NCI-H1048 (cell line): ENCODE results near the gene CCNI2.
A peak's percentile ranks its signal among the peaks of the same experiment; 100 is the strongest.

Source experiments
- DNase-seq: peaks from one replicate; lab custom pipeline; 2025; lab: John Stamatoyannopoulos, UW

CCNI2 gene

DNA sequence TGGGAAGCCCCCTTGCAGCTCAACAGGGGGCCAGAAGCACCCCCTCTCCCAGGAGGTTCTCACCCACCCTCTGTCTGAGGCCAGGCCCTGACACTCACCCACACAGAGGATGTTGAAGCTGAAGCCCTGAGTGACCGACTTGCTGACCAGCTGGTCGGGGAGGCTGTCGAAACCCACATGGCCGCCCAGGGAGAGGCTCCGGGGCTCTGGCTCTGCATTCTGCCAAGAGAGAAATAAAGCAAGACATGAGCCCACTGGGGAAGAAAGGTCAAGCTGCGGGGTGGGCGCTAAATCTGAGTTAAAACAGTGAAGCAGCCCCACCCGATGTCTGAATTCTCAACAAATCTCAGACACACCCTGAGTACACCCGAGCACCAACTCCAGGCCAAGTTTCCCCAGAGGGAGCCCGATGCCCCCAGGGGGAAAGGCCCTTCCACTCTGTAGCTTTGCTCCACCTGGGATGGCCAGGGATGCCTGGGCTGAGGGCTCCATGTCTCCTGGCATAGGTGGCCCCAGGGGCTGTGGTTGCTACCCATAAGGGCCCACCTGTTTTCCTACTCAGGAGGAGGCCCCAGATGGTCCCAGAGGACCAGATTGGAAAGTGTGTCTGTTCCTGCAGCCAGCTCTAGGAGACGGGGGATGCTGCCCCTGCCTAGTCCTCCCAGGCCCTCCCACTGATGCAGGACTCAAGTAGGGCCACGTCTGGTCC lies 18.2 kb downstream of the CCNI2 start:
- no peak for DNase-seq

DNA sequence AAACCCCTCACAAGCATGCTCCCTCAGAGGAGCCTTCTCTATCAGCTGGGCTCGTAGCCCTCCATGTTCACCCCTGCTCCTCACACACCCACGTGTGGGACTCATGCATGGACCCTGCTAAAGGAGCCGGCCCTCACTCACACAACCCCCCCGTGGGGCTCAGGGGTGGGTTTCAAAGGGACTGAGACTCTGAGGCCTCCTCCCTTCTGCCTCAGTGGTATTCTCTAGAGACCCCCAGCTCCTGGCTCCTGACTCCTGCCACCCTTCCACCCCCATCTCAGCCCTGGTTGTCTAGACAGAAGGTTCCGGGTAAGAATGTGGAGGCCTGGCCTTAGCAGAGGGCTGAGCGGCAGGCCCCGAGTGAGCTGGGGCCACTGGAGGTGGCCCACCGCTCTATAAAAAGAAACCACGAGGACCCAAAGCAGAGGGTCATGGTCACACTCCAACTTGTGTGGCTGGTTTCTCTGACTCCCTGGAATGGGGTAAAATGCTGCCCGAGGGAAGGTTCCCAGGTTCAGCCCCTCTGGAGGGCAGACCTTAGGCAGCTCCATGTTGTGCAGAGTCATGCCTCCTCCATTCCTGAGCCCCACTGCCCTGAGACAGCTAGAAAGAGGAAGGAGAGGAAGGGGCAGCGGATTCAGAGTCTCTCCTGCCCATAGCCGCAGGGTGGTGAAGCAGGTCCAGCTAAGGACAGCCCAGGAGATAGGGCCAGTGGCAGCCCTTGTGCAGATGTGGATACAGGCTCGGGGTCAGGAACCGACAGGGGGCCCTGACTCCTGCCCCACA lies 19.0 kb downstream of the CCNI2 start:
- DNase-seq: no peak

DNA sequence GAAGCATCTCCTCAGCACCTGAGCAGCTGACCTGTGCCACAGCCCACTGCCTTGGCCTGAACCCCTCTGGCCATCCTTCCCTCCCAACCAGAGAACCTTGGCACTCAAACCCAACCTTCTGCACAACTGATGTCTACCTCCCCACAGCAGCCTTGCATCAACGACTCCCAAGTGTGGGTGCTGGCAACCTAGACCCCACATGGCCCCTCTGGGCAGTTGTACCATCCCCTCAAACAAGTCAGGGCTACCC lies 19.5 kb downstream of the CCNI2 start:
- DNase-seq: no peak

DNA sequence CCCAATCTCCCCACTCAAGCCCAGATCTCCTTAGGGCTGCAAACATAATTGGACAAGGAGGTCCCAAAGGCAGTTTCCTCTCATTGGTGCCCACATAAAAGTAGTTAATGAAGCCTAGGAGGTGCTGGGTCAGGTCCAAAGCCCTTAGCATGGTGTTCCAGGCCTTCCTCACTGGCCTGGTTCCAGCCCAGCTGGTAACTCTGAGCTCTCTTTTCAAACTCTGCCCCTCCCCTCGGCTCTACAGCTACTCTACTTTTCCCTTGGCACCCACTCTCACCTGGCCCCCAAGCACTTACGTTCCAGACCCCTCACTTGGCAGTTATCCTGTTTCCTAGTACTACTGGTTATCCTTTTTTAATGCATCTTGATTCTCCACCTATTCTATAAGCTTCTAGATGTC lies 19.9 kb downstream of the CCNI2 start:
- DNase-seq: no peak

DNA sequence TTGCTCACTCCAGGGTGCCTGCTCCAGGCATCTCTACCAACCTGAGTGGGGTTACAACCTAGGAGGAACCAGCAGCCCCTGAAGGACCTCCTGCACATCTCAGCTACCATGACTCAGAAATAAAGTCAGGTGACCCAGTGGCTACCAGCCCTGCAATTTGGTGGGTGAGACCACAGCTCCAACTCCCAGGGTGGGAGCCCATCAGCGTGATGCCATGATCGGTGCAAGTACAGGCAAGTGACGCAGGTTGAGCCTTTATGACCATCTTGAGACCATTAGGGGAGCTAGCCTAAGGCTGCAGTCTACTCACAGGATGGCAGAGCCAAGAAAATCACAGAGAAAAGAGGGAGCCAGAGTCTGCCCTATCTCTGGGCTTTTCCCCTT lies 21.3 kb downstream of the CCNI2 start:
- DNase-seq: no peak

DNA sequence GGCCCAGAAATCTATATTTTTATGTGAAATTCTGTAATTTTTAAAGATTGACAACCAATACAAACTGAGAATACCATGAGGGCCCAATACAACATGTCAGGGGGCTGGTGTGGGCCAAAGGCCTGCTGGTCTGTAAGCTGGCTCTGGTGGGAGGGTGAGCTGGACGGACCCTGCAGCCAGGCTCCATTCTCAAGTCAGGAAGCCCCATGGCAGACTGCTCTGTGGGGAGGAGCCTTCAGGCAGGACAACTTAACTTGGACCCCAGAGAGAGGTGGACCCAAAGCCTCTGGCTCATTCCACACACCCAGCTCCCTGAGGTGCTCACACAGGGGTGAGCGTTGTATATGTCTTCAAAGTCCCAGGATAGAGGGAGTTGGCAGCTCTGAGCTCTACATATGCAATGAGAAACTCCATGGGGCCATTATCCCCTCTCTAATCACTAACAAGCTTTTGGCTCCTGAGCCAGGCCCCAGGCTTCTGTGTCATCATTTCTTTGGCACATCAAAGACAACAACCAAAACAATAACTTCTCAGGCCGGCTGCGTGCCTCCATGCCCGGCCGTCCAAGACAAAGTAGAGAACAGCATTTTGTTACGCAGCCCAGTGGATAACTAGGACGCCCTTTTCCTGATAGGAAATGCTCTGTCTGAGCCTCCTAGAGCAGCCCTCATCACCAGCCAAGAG lies 23.4 kb downstream of the CCNI2 start:
- no peak for DNase-seq

DNA sequence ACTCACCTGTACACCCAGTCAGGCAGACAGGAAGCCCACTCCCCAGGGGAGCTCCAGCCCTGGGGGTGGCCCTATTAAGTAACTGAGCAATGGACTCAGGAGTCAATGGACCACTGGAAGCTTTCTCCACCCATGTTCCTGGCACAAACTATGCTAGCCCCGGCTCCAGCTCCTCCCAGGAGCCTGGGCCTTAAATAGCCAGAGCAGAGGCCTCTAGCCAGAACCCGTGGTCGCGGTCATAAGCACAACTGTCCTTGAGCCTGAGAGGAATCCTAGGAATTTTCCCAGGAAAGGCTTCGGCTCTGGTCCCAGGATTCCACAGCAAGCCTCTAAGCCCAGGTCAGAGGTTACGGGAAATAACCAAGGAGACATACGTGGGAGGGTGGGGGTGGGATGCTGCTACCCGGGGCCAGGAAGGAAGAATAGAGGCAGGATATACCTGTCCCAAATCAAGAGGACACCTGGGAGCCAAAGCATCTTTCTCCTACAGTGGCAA lies 24.3 kb downstream of the CCNI2 start:
- no peak for DNase-seq

GRCh38 chr5:132772291-132773070 lies 25.3 kb downstream of the CCNI2 start:
- no peak for DNase-seq

- no peak for DNase-seq
Observed at GRCh38 chr5:132773114-132773513, 25.9 kb downstream of the CCNI2 start.

DNA sequence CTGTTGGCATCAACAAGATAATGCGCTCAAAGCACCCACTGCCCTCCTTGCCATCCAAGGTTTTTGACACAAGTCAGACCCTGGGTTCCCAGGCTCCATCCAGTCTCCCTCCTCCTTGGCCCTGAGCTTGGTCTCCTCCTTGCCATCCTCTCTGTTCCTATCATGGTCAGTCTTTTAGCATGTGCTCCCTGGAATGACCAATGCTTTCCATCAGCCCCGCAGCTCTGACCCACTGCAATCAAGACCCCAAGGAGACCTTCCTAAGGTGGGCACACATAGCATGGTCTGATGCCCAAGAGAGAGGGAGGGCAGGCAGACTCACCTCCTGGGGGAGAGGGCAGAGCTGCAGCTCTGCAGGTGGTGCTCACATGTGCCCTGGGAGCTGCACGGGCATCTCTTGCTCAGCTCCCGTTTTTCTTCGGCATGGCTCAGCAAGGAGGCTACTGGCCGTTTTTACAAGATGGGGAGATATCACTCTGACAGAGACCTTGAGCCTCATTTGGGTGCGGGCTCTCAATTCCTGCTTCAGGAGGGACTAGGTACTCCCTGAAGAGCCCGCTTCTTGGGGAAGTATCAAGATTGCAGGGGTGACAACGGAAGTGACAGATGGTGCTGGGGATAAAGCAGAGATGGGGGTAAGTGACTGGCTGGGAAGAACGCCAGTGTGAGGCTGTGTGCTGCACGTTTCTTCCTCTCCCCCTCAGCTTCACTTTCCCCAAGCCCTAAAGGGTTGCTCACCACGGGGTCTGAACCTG lies 26.6 kb downstream of the CCNI2 start:
- no peak for DNase-seq

- no peak for DNase-seq
Observed at GRCh38 chr5:132774406-132774805, 27.2 kb downstream of the CCNI2 start.

GRCh38 chr5:132774896-132775295 lies 27.7 kb downstream of the CCNI2 start:
- no peak for DNase-seq

DNA sequence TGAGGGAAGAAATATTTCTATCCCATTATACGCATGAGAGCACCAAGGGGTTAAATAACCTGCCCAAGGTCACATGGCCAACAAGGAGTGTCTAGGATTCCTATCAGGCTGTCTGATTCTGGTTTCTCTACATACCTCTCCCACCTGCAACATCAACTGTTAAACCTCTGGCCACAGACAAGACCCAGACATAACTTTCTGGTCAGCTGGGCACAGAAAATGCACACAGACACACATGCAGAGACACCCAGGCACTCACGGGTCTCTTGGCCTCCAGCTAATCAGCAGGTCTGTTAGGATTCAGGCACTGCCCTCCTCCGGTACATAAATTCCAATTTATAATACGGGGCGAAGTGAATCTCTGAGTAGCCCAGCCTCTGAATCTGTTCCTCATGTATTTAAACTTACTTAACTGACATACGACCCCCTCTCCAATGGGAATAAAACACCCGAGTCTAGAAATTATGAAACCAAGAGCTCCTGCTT lies 28.3 kb downstream of the CCNI2 start:
- no peak for DNase-seq

DNA sequence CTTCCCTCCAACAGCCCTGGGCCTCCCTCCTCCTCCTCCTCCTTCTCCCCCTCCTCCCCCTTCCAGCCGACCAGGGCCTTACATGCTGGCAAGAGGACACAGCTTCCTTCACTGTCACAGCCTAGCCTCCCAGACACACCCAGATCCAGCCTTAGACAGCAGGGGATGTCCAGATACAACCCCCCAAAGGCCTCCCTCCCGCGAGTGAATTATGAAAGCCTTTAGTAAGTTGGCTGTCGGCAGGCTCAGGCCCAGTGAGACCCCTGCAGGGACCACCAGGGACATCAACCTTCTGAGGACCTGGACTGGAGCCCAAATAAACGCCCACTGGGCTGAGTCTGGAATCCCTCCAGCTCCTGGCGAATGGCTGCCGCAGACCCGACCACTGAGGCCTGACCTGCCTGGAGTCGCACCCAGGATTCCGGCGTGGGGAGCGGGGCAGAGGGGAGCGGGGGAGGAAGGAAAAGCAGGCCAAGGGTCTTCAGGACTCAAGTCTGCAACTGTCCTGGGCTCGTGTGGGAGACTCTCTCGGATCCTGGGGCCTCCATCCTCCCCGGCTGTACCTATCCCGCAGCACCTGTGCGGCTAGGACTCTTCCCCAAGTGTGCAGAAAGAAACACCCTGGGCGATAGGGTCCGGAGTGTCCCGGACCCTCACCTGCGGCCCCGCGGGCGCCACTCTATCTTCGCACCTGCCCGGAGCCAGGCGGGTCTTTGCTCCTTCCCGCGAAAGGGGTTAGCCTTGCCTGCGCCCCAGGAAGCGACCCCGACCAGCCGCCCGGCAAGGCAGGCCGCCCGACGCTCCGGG lies 29.1 kb downstream of the CCNI2 start:
- no peak for DNase-seq

- DNase-seq: no peak
Observed at GRCh38 chr5:132776938-132777208, 29.6 kb downstream of the CCNI2 start.

DNA sequence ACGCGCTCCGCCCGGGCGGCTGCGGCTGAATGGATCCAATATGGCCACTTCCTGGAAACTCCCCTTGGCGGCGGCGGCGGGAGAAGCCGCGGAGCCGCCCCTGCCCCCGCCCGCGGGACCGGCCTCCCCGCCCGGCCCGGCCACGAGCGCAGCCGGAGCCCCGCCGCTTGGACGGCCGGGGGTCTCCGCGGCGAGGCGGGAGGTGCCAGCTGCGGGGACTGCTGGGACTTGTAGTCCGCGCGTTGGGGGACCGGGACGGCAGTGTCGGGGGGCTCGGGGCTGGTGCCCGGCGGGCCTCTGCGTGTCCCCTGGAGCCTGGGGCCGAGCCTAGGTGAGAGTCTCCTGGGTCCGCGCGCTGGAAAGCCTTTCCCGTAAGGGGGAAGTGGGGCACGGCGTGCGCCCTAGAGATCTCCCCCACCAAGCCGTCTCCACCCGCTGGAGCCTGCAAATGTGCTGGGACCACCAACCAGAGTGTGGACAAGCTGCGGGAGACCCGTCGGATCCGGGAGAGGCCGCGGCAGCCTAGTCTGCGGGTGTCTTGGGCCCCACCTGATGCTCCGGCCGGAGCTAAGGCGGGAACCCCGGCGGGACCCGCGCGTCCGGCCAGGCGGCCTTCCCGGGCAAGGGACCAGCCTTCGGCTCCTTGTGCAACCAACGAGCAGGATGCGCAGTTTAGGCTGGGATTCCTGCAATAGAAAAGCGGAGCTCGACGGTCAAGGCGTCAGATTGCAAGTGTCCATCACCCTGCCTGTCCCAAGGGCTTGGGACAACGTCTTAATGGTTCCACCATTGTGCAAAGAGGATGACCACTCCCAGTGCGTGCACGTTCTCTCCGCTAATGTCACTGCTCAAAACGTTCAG lies 30.2 kb downstream of the CCNI2 start, which contains the start of gene SEPTIN8:
Gene SEPTIN8, minus strand, starts transcription at position 31 of the 861 bp plus-strand sequence. CDS start 102 bp downstream, outside the sequence.
- peak; percentile 6 for DNase-seq

- no peak for DNase-seq
Observed at GRCh38 chr5:132778129-132778528, 30.9 kb downstream of the CCNI2 start.

DNA sequence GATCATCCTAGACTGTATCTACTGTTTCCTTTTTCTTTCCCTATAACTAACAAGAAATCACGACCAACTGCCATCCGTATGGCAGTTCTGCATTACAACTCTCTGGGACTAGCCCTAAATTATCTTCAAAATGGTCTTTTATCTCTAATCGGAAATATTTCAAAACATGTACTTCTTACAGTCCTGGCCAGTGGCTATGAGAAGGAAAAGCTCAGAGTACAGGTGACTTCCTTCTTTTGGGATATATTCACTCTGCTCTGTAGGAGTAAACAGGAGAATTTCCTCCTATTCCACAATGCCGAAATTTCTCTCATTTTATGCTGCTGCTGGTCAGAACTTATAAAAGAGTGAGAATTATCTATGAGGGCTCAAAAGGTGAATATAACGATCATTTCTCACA lies 31.6 kb downstream of the CCNI2 start:
- DNase-seq: no peak

- DNase-seq: no peak
Observed at GRCh38 chr5:132779961-132780360, 32.7 kb downstream of the CCNI2 start.

DNA sequence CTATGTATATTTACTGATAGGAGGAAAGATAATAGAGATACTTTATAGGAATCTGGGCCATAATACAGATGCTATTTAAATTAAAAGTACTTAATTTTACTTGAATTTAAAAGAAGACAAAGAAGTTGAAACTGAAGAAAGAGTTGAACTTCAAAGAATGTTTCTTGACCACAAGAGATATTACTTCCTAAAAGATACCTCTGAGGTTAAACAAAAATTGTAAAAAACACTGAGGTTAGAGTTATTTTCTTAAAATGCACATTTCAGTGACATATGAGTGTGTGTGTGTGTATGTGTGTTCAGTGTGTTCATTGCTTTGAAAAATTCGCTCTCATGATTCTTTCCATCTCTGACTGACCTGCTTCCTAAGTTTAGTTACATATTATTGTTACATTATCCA lies 33.4 kb downstream of the CCNI2 start:
- no peak for DNase-seq
